Loucy (cell line): Measurements from ENCODE around the gene IGSF22.

ENCODE experiments used
- H2AFZ ChIP-seq: fragments of 200-600 bp; sonication (generic); 2 replicates; pipeline ENCODE4 v1.6.0; 2016; ENCODE audit warnings: antibody characterized with exemption, mild to moderate bottlenecking, low read length, moderate library complexity
- H3F3A ChIP-seq: fragments of 200-600 bp; 2 replicates; pipeline ENCODE4 v1.6.0; 2016; ENCODE audit warnings: antibody characterized with exemption, low read depth, mild to moderate bottlenecking
- H3K27me3 ChIP-seq: fragments of 200-600 bp; sonication (generic); 2 replicates; pipeline ENCODE4 v1.6.1; 2014; ENCODE audit warnings: low read length, mild to moderate bottlenecking; ENCODE audit not compliant: insufficient read depth, poor library complexity, severe bottlenecking
- H3K36me3 ChIP-seq: fragments of 200-600 bp; sonication (generic); 2 replicates; pipeline ENCODE4 v1.6.1; 2016; ENCODE audit warnings: low read length; ENCODE audit not compliant: insufficient read depth
- H3K4me1 ChIP-seq: fragments of 200-600 bp; sonication (generic); 2 replicates; pipeline ENCODE4 v1.5.1; 2014; ENCODE audit warnings: low read length, mild to moderate bottlenecking; ENCODE audit not compliant: insufficient read depth, poor library complexity, severe bottlenecking
- H3K4me2 ChIP-seq: fragments of 200-600 bp; sonication (generic); 2 replicates; pipeline ENCODE4 v1.6.0; 2014; ENCODE audit warnings: antibody characterized with exemption, low read length, low read depth, mild to moderate bottlenecking; ENCODE audit not compliant: poor library complexity, severe bottlenecking
- H3K4me3 ChIP-seq: fragments of 200-600 bp; sonication (generic); 2 replicates; pipeline ENCODE4 v1.5.1; 2014; ENCODE audit warnings: low read length, mild to moderate bottlenecking, mixed read lengths; ENCODE audit not compliant: poor library complexity, severe bottlenecking
- H3K79me2 ChIP-seq: fragments of 200-600 bp; sonication (generic); 2 replicates; pipeline ENCODE4 v1.6.1; 2014; ENCODE audit warnings: low read length; ENCODE audit not compliant: insufficient read depth
- H3K9ac ChIP-seq: fragments of 200-600 bp; sonication (generic); 2 replicates; pipeline ENCODE4 v1.6.0; 2014; ENCODE audit warnings: mild to moderate bottlenecking, low read depth, low read length, moderate library complexity; ENCODE audit not compliant: poor library complexity, severe bottlenecking
- H3K9me2 ChIP-seq: fragments of 200-600 bp; sonication (generic); replicated peaks from 2 replicates; pipeline ENCODE4 v1.6.1; 2016; ENCODE audit warnings: low read depth, low read length, mixed read lengths
- H3K9me3 ChIP-seq: fragments of 200-600 bp; sonication (generic); 2 replicates; pipeline ENCODE4 v1.6.1; 2014; ENCODE audit warnings: mild to moderate bottlenecking, antibody characterized with exemption, low read length, low read depth; ENCODE audit not compliant: insufficient read depth
- H4K20me1 ChIP-seq: fragments of 200-600 bp; sonication (generic); 2 replicates; pipeline ENCODE4 v1.6.0; 2014; ENCODE audit warnings: antibody characterized with exemption, low read length, mild to moderate bottlenecking; ENCODE audit not compliant: insufficient read depth, poor library complexity, severe bottlenecking
- CTCF ChIP-seq: fragments of 200-600 bp; sonication (generic); conservative IDR thresholded peaks from 2 replicates; pipeline ENCODE4 v1.5.1; 2014; ENCODE audit warnings: mild to moderate bottlenecking, antibody characterized with exemption, low read length
- EZH2phosphoT487 ChIP-seq: fragments of 200-600 bp; IDR thresholded peaks from 2 replicates; pipeline ENCODE4 v1.6.1; 2018; ENCODE audit warnings: antibody characterized with exemption, mild to moderate bottlenecking, moderate library complexity, borderline replicate concordance

IGSF22 gene

GRCh38 chr11:18768472-18768901, 42.5 kb upstream of the IGSF22 start:
- H3K27me3 ChIP-seq, result no peaks in the 10 kb centered on the region
- no peak for TF ChIP-seq EZH2phosphoT487
- TF ChIP-seq CTCF, result no peak
- no peaks in the 10 kb centered on the region for H3K9me3 ChIP-seq
- no peaks in the 10 kb centered on the region for H3K4me1 ChIP-seq
- no peak overlapping the region for H3K4me3 ChIP-seq
- H3K9me2 ChIP-seq, result no peaks in the 10 kb centered on the region
- H3K9ac ChIP-seq, result no peak overlapping the region
- no peaks in the 10 kb centered on the region for H3K79me2 ChIP-seq
- no peak overlapping the region for H3K4me2 ChIP-seq
- H2AFZ ChIP-seq, result no peak overlapping the region
- no peaks in the 10 kb centered on the region for H3F3A ChIP-seq
- H4K20me1 ChIP-seq, result no peaks in the 10 kb centered on the region
- H3K36me3 ChIP-seq, result no peaks in the 10 kb centered on the region

GRCh38 chr11:18766015-18766414, 40.0 kb upstream of the IGSF22 start:
- no peak for TF ChIP-seq CTCF
- TF ChIP-seq EZH2phosphoT487, result no peak
- no peaks in the 10 kb centered on the region for H3K9me2 ChIP-seq

GRCh38 chr11:18765554-18765953, 39.6 kb upstream of the IGSF22 start:
- H3K9me2 ChIP-seq, result no peaks in the 10 kb centered on the region
- H3K36me3 ChIP-seq, result no peaks in the 10 kb centered on the region
- no peaks in the 10 kb centered on the region for H3F3A ChIP-seq
- no peak overlapping the region for H2AFZ ChIP-seq
- TF ChIP-seq EZH2phosphoT487 (no peak), CTCF (no peak)
- no peak overlapping the region for H3K4me2 ChIP-seq
- H3K79me2 ChIP-seq, result no peaks in the 10 kb centered on the region
- H3K9ac ChIP-seq, result no peak overlapping the region
- H3K27me3 ChIP-seq, result no peaks in the 10 kb centered on the region
- H3K4me3 ChIP-seq, result no peak overlapping the region
- no peaks in the 10 kb centered on the region for H3K4me1 ChIP-seq
- no peaks in the 10 kb centered on the region for H4K20me1 ChIP-seq
- H3K9me3 ChIP-seq, result no peaks in the 10 kb centered on the region

More at GRCh38 chr11:18766015-18766414, 40.0 kb upstream of the IGSF22 start:
- H3F3A ChIP-seq, result no peaks in the 10 kb centered on the region
- no peaks in the 10 kb centered on the region for H3K27me3 ChIP-seq
- H4K20me1 ChIP-seq, result no peaks in the 10 kb centered on the region
- H3K9me3 ChIP-seq, result no peaks in the 10 kb centered on the region
- H3K36me3 ChIP-seq, result no peaks in the 10 kb centered on the region
- H2AFZ ChIP-seq, result no peak overlapping the region
- no peaks in the 10 kb centered on the region for H3K79me2 ChIP-seq
- H3K4me1 ChIP-seq, result no peaks in the 10 kb centered on the region
- no peak overlapping the region for H3K4me3 ChIP-seq
- no peak overlapping the region for H3K9ac ChIP-seq
- no peak overlapping the region for H3K4me2 ChIP-seq
